ENCODE measurements around the gene HSD17B4. TPM values are rescaled to one million over a fixed set of nuclear protein-coding genes. Genes with fewer than 3 reads are reported as not detected.
"Not testable (repeated sequence)": the region's sequence is repeated elsewhere in the genome, so short reads cannot be mapped to it uniquely, and the experiment has no call there.

Gene HSD17B4
- total and polyA plus RNA-seq, 2 of the 13 experiments (the other 11 are each of a cell fraction or from before 2014, with no cell fraction given): 178 to 399 TPM

DNA sequence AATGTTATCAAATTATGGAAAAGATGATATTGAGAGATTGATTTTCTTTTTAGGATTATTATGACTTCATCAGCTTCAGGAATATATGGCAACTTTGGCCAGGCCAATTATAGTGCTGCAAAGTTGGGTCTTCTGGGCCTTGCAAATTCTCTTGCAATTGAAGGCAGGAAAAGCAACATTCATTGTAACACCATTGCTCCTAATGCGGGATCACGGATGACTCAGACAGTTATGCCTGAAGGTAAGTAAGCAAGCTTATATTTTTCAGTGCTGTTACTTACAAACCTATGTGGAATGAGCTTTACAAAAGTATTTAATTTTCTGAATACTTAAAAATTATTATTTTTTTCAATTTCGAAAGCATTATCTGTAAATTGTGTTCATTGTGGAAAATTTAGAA lies 26.5 kb downstream of the HSD17B4 start:
- Histone ChIP-seq H3K27me3 (ENCODE audit: control insufficient read depth in 1 of 2, insufficient read depth in 2 of 2, low read length in 2 of 2) (no peaks in the 10 kb centered on the region), H3K4me3 (replicated peaks in 1 of 3; ENCODE audit: insufficient read depth in 1 of 3, low read depth in 2 of 3, low read length in 3 of 3) (no peak overlapping the region), H3K36me3 (replicated peaks in 1 of 2; ENCODE audit: control insufficient read depth in 1 of 2, insufficient read depth in 2 of 2, low read length in 2 of 2) (peaks cover 6 to 37% of the 10 kb centered on the region in 2 experiments), H3K4me2 (ENCODE audit: low read depth, low read length) (no peak overlapping the region), H3K9me3 (ENCODE audit: low read length) (no peaks in the 10 kb centered on the region), H3K27ac (ENCODE audit: extremely low read length, insufficient read depth, low read length) (no peak overlapping the region), H3K4me1 (ENCODE audit: insufficient read depth, low read length) (peaks cover 17% of the 10 kb centered on the region), H2AFZ (ENCODE audit: low read length) (no peak overlapping the region), H3K79me2 (ENCODE audit: insufficient read depth, low read length) (no peaks in the 10 kb centered on the region), H4K20me1 (ENCODE audit: insufficient read depth, low read length) (no peaks in the 10 kb centered on the region), H3K9ac (ENCODE audit: insufficient read depth, low read depth, low read length) (no peak overlapping the region)
- DNase-seq (ENCODE audit: low spot score) (no peak), ATAC-seq (no peak), FAIRE-seq (no peak)
- whole genome bisulfite sequencing (ENCODE audit: low lambda C conversion rate): 96% methylated on average over 3 of the region's 3 CpGs
- TF ChIP-seq GATAD1 (CRISPR knock-in tag; IDR thresholded peaks at IDR 0.05) (no peak), FLYWCH1 (CRISPR knock-in tag; IDR thresholded peaks at IDR 0.05) (no peak), KDM1A (CRISPR knock-in tag; IDR thresholded peaks at IDR 0.05) (no peak), NFYB (CRISPR knock-in tag; IDR thresholded peaks at IDR 0.05) (no peak), ZNF768 (CRISPR knock-in tag; IDR thresholded peaks at IDR 0.05) (no peak), CENPT (CRISPR knock-in tag; IDR thresholded peaks at IDR 0.05; ENCODE audit: low read depth) (no peak), ZNF230 (CRISPR knock-in tag; IDR thresholded peaks at IDR 0.05) (no peak), ZFP1 (CRISPR knock-in tag; IDR thresholded peaks at IDR 0.05) (no peak)
- TF ChIP-seq, protein P1, sequence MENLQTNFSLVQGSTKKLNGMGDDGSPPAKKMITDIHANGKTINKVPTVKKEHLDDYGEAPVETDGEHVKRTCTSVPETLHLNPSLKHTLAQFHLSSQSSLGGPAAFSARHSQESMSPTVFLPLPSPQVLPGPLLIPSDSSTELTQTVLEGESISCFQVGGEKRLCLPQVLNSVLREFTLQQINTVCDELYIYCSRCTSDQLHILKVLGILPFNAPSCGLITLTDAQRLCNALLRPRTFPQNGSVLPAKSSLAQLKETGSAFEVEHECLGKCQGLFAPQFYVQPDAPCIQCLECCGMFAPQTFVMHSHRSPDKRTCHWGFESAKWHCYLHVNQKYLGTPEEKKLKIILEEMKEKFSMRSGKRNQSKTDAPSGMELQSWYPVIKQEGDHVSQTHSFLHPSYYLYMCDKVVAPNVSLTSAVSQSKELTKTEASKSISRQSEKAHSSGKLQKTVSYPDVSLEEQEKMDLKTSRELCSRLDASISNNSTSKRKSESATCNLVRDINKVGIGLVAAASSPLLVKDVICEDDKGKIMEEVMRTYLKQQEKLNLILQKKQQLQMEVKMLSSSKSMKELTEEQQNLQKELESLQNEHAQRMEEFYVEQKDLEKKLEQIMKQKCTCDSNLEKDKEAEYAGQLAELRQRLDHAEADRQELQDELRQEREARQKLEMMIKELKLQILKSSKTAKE (CRISPR knock-in tag; IDR thresholded peaks at IDR 0.05; ENCODE audit: borderline replicate concordance): no peak
- TF ChIP-seq, protein P2, sequence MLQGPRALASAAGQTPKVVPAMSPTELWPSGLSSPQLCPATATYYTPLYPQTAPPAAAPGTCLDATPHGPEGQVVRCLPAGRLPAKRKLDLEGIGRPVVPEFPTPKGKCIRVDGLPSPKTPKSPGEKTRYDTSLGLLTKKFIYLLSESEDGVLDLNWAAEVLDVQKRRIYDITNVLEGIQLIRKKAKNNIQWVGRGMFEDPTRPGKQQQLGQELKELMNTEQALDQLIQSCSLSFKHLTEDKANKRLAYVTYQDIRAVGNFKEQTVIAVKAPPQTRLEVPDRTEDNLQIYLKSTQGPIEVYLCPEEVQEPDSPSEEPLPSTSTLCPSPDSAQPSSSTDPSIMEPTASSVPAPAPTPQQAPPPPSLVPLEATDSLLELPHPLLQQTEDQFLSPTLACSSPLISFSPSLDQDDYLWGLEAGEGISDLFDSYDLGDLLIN (CRISPR knock-in tag; IDR thresholded peaks at IDR 0.05; ENCODE audit: borderline replicate concordance): no peak
- no TSS peak for BruUV-seq (replicated peaks)
- POLR2A ChIA-PET: no interaction called here
- in situ Hi-C loops (cut with HindIII; ENCODE audit: extremely low pct_ligation_motif_present, low pct_unique_long_range_greater_than_20kb): loop anchor here (10.0 kb wide), 1 partner anchor 976 kb away; no protein-coding TSS in a partner anchor
- intact Hi-C loops (cut with micrococcal nuclease; ENCODE audit: unreplicated experiment): no loop called here
- CTCF ChIA-PET (ENCODE audit: low intra/inter-chr PET ratio, low total read pairs): no interaction called here

DNA sequence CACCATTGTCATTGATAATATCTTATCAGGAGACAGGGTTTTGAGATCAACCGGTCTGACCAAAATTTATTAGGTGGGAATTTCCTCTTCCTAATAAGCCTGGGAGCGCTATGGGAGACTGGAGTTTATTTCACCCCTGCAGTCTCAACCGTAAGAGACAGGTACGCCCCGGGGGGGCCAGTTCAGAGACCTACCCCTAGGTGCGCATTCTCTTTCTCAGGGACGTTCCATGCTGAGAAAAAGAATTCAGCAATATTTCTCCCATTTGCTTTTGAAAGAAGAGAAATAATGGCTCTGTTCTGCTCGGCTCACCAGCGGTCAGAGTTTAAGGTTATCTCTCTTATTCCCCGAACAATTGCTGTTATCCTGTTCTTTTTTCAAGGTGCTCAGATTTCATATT lies 28.3 kb downstream of the HSD17B4 start:
- CTCF ChIA-PET (ENCODE audit: low intra/inter-chr PET ratio, low total read pairs): not testable (repeated sequence)

More for the DNA sequence above, 28.3 kb downstream of the HSD17B4 start:
- POLR2A ChIA-PET; ATAC-seq; H3K79me2 ChIP-seq (ENCODE audit: insufficient read depth, low read length); H3K9ac ChIP-seq (ENCODE audit: insufficient read depth, low read depth, low read length); intact Hi-C loops (cut with micrococcal nuclease; ENCODE audit: unreplicated experiment); H3K4me3 ChIP-seq (replicated peaks in 1 of 3; ENCODE audit: insufficient read depth in 1 of 3, low read depth in 2 of 3, low read length in 3 of 3); H3K9me3 ChIP-seq (ENCODE audit: low read length); DNase-seq (ENCODE audit: low spot score); H4K20me1 ChIP-seq (ENCODE audit: insufficient read depth, low read length); H3K27ac ChIP-seq (ENCODE audit: extremely low read length, insufficient read depth, low read length); H2AFZ ChIP-seq (ENCODE audit: low read length); FAIRE-seq; in situ Hi-C loops (cut with HindIII; ENCODE audit: extremely low pct_ligation_motif_present, low pct_unique_long_range_greater_than_20kb); BruUV-seq (replicated peaks); H3K4me2 ChIP-seq (ENCODE audit: low read depth, low read length); H3K27me3 ChIP-seq (ENCODE audit: control insufficient read depth in 1 of 2, insufficient read depth in 2 of 2, low read length in 2 of 2): not testable (repeated sequence)
- H3K36me3 ChIP-seq (replicated peaks in 1 of 2; ENCODE audit: control insufficient read depth in 1 of 2, insufficient read depth in 2 of 2, low read length in 2 of 2): peaks cover 6 to 42% of the 10 kb centered on the region in 2 experiments
- WGBS (ENCODE audit: low lambda C conversion rate): 98% methylated on average over 8 of the region's 10 CpGs
- H3K4me1 ChIP-seq (ENCODE audit: insufficient read depth, low read length): peaks cover 20% of the 10 kb centered on the region
